LNCaP clone FGC (cell line): Measurements from ENCODE around the gene PRRG1.

Experiments
- DNase-seq: peaks from one replicate; pipeline ENCODE4 v3.0.0-alpha.2; 2011; ENCODE audit warnings: low read depth
- H3K4me3 ChIP-seq: 2 replicates; pipeline ENCODE4 v1.5.1; 2011; ENCODE audit warnings: mild to moderate bottlenecking, low read depth, low read length, control low read depth
- TF ChIP-seq, protein P1 (sequence below): IDR thresholded peaks from 2 replicates; pipeline ENCODE4 v1.5.1; 2012; ENCODE audit warnings: mild to moderate bottlenecking; ENCODE audit not compliant: control insufficient read depth, insufficient read depth; ENCODE audit errors: extremely low read depth

Gene PRRG1

DNA sequence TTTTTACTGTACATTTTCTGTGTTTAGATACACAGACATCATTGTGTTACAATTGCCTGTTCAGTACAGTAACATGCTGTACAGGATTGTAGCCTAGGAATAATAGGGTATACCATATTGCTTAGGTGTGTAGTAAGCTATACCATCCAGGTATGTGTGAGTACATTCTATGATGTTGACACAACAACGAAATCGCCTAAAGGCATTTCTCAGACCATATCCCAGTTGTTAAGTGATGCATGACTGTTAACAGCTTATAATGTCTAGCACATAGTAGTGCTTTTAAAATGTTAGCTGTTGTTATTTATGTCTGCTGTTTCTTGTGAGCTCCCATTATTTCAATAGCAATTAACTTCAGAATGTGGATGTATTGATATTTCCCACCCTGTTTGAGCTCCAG lies 4.5 kb downstream of the PRRG1 start:
- no peak for DNase-seq

GRCh38 chrX:37357436-37357835 lies 8.3 kb downstream of the PRRG1 start:
- TF ChIP-seq, protein P1, sequence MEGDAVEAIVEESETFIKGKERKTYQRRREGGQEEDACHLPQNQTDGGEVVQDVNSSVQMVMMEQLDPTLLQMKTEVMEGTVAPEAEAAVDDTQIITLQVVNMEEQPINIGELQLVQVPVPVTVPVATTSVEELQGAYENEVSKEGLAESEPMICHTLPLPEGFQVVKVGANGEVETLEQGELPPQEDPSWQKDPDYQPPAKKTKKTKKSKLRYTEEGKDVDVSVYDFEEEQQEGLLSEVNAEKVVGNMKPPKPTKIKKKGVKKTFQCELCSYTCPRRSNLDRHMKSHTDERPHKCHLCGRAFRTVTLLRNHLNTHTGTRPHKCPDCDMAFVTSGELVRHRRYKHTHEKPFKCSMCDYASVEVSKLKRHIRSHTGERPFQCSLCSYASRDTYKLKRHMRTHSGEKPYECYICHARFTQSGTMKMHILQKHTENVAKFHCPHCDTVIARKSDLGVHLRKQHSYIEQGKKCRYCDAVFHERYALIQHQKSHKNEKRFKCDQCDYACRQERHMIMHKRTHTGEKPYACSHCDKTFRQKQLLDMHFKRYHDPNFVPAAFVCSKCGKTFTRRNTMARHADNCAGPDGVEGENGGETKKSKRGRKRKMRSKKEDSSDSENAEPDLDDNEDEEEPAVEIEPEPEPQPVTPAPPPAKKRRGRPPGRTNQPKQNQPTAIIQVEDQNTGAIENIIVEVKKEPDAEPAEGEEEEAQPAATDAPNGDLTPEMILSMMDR, result no peak
- DNase-seq, result no peak

More for the DNA sequence above, 4.5 kb downstream of the PRRG1 start:
- TF ChIP-seq, protein P1, result no peak
- H3K4me3 ChIP-seq, result no peak overlapping the region

DNA sequence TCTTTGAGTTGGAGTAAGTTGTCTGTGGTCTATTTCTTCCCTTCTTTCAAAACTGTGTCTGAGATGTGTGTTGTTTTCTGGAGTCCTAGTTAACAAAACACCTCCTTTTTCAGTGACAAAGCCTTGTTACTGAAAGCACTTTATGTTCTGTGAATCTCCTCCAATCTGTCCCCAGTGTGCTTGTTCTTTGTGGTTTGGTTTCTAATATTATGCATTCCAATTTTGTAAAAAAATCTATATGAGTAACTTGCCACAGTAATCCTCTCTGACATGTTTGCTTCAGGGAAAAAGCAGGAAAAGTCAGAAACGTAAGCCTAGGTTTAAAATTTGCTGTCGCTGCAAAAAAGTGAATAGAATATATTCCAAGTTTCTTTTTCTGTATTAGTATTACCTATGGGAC lies 12.4 kb downstream of the PRRG1 start:
- no peak for DNase-seq
- no peak overlapping the region for H3K4me3 ChIP-seq
- TF ChIP-seq, protein P1, result no peak

More at GRCh38 chrX:37357436-37357835, 8.3 kb downstream of the PRRG1 start:
- H3K4me3 ChIP-seq, result no peak overlapping the region

GRCh38 chrX:37364666-37365065 lies 15.5 kb downstream of the PRRG1 start:
- no peak for DNase-seq
- TF ChIP-seq, protein P1, result no peak
- H3K4me3 ChIP-seq, result no peak overlapping the region

DNA sequence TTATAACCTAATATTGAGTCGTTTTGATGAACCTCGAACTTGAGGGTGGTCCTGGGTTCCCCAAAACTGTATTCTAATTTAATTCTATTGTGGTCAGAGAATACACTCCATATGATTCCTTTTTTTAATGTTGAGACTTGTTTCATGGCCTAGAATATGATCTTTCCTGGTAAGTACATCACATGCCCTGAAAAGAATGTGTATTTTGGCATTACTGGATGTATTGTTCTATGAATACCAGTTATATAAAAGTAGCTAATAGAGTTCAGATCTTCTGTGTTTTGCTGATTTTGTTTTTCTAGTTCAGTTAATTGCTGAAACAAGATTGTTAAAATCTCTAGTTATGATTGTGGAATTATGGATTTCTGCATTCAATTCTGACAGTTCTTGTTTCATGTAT lies 18.8 kb downstream of the PRRG1 start:
- H3K4me3 ChIP-seq, result no peak overlapping the region
- TF ChIP-seq, protein P1, result no peak
- DNase-seq, result no peak

DNA sequence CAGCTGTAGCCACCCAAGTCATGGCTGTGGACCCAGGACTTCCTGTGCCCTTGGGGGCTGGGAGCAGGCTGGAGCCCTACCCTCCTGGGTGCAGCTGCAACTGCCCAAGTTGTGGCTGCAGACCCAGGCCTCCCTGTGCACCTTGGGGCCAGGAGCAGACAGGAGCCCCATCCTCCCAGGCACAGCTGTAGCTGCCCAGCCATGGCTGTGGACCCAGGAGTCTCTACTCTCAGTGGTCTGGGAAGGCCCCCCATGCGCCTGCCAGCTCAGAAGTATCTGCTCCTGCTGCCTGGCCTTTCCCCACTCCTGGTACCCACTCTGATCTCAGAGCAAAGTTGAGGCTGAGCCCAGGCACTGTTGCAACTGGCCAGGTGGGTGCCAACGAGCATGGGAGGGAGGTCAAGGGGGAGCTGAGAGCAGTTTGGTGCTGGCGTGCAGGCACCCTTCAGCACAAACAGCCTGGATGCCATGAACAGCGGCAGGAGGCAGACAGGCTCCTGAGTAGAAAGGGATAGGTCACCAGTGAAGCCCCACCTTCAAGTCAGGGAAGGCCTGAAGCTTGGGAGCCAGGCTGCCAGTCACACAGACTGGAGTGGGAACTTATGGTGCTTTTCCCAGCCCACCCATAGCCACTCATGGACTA lies 21.5 kb downstream of the PRRG1 start:
- H3K4me3 ChIP-seq, result no peak overlapping the region
- DNase-seq, result no peak
- TF ChIP-seq, protein P1, result no peak

DNA sequence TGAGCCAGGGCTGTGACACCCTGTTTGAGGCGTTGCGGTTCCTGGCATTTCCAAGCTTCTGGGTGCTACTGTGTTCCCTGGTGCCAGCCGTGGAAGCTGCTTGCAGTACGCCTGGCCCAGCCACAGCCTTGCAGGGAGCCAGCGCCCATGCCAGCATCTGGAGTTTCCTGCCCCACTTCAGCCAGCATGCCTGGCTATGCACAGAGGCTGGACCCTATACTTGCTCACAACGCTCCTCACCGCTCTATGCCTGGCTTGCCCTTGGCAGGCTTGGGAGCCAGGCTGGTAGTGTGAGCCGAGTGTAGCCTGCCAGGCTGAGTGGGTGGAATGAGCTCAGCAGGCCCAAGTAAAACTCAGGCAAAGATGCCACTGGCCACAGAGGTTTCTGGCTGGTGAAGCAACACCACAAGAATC lies 22.4 kb downstream of the PRRG1 start:
- TF ChIP-seq, protein P1, result no peak
- DNase-seq, result no peak
- H3K4me3 ChIP-seq, result no peak overlapping the region
